NCI-H146 (cell line): ENCODE data around the gene SHANK2.

ENCODE experiments used
- DNase-seq: peaks from one replicate; lab custom pipeline; 2025; lab: John Stamatoyannopoulos, UW

The SHANK2 gene

DNA sequence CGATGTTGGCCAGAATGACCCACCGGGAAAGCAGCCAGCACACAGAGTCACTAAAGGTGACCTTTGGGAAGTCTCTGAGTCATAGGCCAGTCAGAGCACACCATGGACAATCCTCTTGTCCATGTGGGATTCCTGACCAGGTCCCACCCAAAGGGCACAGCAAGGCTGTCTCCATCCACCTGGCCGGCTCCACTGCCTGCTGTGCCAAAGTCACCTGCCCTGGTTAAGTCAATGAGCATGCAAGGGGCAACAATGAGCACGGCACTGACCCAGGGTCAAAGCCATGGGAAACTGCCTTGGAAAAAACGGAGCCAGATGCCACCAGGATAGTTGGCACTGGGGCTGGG, 49.8 kb downstream of the SHANK2 start:
- DNase-seq = no peak
